NCI-H1417 treated with DMSO at 0.1 percent for 48 hours (cell line): Measurements from ENCODE around the gene NTS.

Experiments used
- DNase-seq: peaks from one replicate; lab custom pipeline; 2025; lab: John Stamatoyannopoulos, UW

The NTS gene

GRCh38 chr12:85923767-85924331 lies 49.8 kb downstream of the NTS start:
- peak; percentile 9 for DNase-seq

- DNase-seq: no peak
Measured at GRCh38 chr12:85927166-85927565, 53.1 kb downstream of the NTS start.
